ENCODE results near the gene CDYL2.

GRCh38 chr16:80614908-80615671 is 189.3 kb downstream of the CDYL2 start:
- no peak for TF ChIP-seq POLR2A (IDR thresholded peaks at IDR 0.05)
- TF ChIP-seq CTCF (IDR thresholded peaks at IDR 0.05 in 4 of 5, conservative IDR thresholded peaks at IDR 0.05 in 1 of 5) = no peak
